ENCODE results near the gene CXCL17.
A peak's percentile ranks its signal among the peaks of the same experiment; 100 is the strongest.

Gene CXCL17

GRCh38 chr19:42388851-42389489 is 53.8 kb downstream of the CXCL17 start:
- Histone ChIP-seq H3K9me3 (ENCODE audit: control insufficient read depth, low read length) (no peaks in the 10 kb centered on the region), H3K36me3 (ENCODE audit: control insufficient read depth, insufficient read depth, low read length) (no peaks in the 10 kb centered on the region), H3K27ac (ENCODE audit: insufficient read depth, low read length, poor library complexity, severe bottlenecking) (no peak overlapping the region), H3K27me3 (replicated peaks; ENCODE audit: control insufficient read depth, insufficient read depth, low read length, poor library complexity, severe bottlenecking) (peaks cover 9% of the 10 kb centered on the region), H3K4me3 (ENCODE audit: insufficient read depth, low read depth, low read length, poor library complexity, severe bottlenecking) (no peak overlapping the region), H3K4me1 (ENCODE audit: control insufficient read depth, insufficient read depth, low read length, poor library complexity, severe bottlenecking) (peaks cover 7% of the 10 kb centered on the region)
- no peak for DNase-seq

- no peak overlapping the region for H3K27ac ChIP-seq (ENCODE audit: insufficient read depth, low read length, poor library complexity, severe bottlenecking)
- peak; percentile 33 to 43 (median 40) for DNase-seq
- H3K27me3 ChIP-seq (replicated peaks; ENCODE audit: control insufficient read depth, insufficient read depth, low read length, poor library complexity, severe bottlenecking) = peaks cover 9% of the 10 kb centered on the region
- no peaks in the 10 kb centered on the region for H3K36me3 ChIP-seq (ENCODE audit: control insufficient read depth, insufficient read depth, low read length)
- peak overlapping the region; percentile 53 for H3K4me3 ChIP-seq (ENCODE audit: insufficient read depth, low read depth, low read length, poor library complexity, severe bottlenecking)
- peaks cover 7% of the 10 kb centered on the region for H3K4me1 ChIP-seq (ENCODE audit: control insufficient read depth, insufficient read depth, low read length, poor library complexity, severe bottlenecking)
- H3K9me3 ChIP-seq (ENCODE audit: control insufficient read depth, low read length) = no peaks in the 10 kb centered on the region
Observed at GRCh38 chr19:42386974-42387707, 55.6 kb downstream of the CXCL17 start.

GRCh38 chr19:42380155-42380554 is 62.6 kb downstream of the CXCL17 start:
- no peak for DNase-seq
- Histone ChIP-seq H3K27ac (ENCODE audit: insufficient read depth, low read length, poor library complexity, severe bottlenecking) (no peak overlapping the region), H3K36me3 (ENCODE audit: control insufficient read depth, insufficient read depth, low read length) (no peaks in the 10 kb centered on the region), H3K4me1 (ENCODE audit: control insufficient read depth, insufficient read depth, low read length, poor library complexity, severe bottlenecking) (no peaks in the 10 kb centered on the region), H3K27me3 (replicated peaks; ENCODE audit: control insufficient read depth, insufficient read depth, low read length, poor library complexity, severe bottlenecking) (no peaks in the 10 kb centered on the region), H3K9me3 (ENCODE audit: control insufficient read depth, low read length) (no peaks in the 10 kb centered on the region), H3K4me3 (ENCODE audit: insufficient read depth, low read depth, low read length, poor library complexity, severe bottlenecking) (no peak overlapping the region)

Data from effector memory CD4-positive, alpha-beta T cell (primary cell).